ENCODE data around the gene ELANE. TPM values are rescaled to one million over a fixed set of nuclear protein-coding genes. Genes with fewer than 3 reads are reported as not detected.

The ELANE gene
- total and polyA plus RNA-seq, 9 of the 15 experiments (the other 6 are each of a cell fraction or from before 2014, with no cell fraction given) = not detected

DNA sequence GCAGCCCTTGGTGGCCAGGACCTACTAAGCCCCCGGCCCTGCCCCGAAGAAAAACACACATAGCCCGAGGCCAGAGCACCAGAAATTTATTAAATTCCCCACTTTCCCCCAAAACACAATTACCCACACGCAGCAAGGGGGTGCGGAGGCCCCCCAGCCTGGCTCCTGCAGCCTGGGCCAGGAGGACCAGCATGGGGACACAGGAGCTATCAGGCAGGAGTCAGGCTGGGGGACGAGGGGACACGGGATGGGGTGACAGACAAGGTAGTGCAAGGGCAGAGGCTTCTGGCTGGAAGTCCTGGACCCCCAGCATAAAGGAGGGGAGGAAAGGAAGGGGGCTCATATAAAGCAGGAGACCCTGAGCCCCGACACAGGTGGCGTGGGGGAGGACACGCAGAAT, 44.3 kb downstream of the ELANE start (continued):
- TF ChIP-seq, protein P1, sequence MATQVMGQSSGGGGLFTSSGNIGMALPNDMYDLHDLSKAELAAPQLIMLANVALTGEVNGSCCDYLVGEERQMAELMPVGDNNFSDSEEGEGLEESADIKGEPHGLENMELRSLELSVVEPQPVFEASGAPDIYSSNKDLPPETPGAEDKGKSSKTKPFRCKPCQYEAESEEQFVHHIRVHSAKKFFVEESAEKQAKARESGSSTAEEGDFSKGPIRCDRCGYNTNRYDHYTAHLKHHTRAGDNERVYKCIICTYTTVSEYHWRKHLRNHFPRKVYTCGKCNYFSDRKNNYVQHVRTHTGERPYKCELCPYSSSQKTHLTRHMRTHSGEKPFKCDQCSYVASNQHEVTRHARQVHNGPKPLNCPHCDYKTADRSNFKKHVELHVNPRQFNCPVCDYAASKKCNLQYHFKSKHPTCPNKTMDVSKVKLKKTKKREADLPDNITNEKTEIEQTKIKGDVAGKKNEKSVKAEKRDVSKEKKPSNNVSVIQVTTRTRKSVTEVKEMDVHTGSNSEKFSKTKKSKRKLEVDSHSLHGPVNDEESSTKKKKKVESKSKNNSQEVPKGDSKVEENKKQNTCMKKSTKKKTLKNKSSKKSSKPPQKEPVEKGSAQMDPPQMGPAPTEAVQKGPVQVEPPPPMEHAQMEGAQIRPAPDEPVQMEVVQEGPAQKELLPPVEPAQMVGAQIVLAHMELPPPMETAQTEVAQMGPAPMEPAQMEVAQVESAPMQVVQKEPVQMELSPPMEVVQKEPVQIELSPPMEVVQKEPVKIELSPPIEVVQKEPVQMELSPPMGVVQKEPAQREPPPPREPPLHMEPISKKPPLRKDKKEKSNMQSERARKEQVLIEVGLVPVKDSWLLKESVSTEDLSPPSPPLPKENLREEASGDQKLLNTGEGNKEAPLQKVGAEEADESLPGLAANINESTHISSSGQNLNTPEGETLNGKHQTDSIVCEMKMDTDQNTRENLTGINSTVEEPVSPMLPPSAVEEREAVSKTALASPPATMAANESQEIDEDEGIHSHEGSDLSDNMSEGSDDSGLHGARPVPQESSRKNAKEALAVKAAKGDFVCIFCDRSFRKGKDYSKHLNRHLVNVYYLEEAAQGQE (IDR thresholded peaks at IDR 0.05; ENCODE audit: borderline replicate concordance) = no peak
- TF ChIP-seq, protein P1 (CRISPR knock-in tag; IDR thresholded peaks at IDR 0.05; ENCODE audit: low read depth) = no peak
- TF ChIP-seq TSC22D4 (tag; IDR thresholded peaks at IDR 0.05) = no peak
- TF ChIP-seq NR2F6 (CRISPR knock-in tag; IDR thresholded peaks at IDR 0.05) = no peak
- no peak for TF ChIP-seq ELF1 (tag; IDR thresholded peaks at IDR 0.05)
- TF ChIP-seq ZNF644 (tag; IDR thresholded peaks at IDR 0.05; ENCODE audit: low read depth) = no peak
- TF ChIP-seq ZNF212 (CRISPR knock-in tag; IDR thresholded peaks at IDR 0.05) = no peak
